HEK293 (cell line): ENCODE measurements around the gene MAP3K14.
A peak's percentile ranks its signal among the peaks of the same experiment; 100 is the strongest.

Experiments
- CTCF ChIA-PET: fragments of 350-600 bp; formaldehyde crosslinking; extraction: SDS; loops from one replicate; lab custom pipeline; 2021; ENCODE audit warnings: antibody characterized with exemption; lab: Yijun Ruan, JAX
- POLR2A ChIA-PET: fragments of 300-600 bp; formaldehyde crosslinking; extraction: SDS; loops from one replicate; lab custom pipeline; 2020; ENCODE audit warnings: antibody characterized with exemption, inconsistent platforms; lab: Yijun Ruan, JAX
- H3K27ac ChIP-seq: fragments of 200-500 bp; sonication (Bioruptor generic); 2 replicates; pipeline ENCODE4 v1.5.1; 2014; ENCODE audit warnings: low read depth, low read length, control low read depth, inconsistent platforms; ENCODE audit errors: extremely low read depth
- H3K36me3 ChIP-seq, 2 experiments: fragments of 200-500 bp in 1 of 2; sonication (Bioruptor generic) in 1 of 2; 1 replicate in 1 of 2; 2 replicates in 1 of 2; pipeline ENCODE4 v1.5.1; 2014 to 2017; ENCODE audit warnings: inconsistent platforms in 2 of 2, low read length in 2 of 2; ENCODE audit not compliant: control insufficient read depth in 2 of 2, insufficient read depth in 1 of 2
- H3K4me1 ChIP-seq: fragments of 200-500 bp; sonication (Bioruptor generic); 2 replicates; pipeline ENCODE4 v1.5.1; 2014; ENCODE audit warnings: mild to moderate bottlenecking, low read length, inconsistent platforms; ENCODE audit not compliant: control insufficient read depth, insufficient read depth
- H3K4me3 ChIP-seq: 2 replicates; pipeline ENCODE4 v1.5.1; 2011; ENCODE audit warnings: low read depth, mild to moderate bottlenecking, control low read depth, low read length, moderate library complexity
- H3K9me3 ChIP-seq: fragments of 200-500 bp; sonication (Bioruptor generic); 2 replicates; pipeline ENCODE4 v1.5.1; 2014; ENCODE audit warnings: low read depth, low read length, inconsistent platforms; ENCODE audit not compliant: control insufficient read depth, insufficient read depth
- AEBP2 ChIP-seq: fragments of 450-650 bp; formaldehyde crosslinking; IDR thresholded peaks from 2 replicates; pipeline ENCODE4 v1.5.1; 2016; ENCODE audit warnings: missing biosample characterization, missing genetic modification characterization, borderline replicate concordance
- GLIS2 ChIP-seq: fragments of 450-650 bp; formaldehyde crosslinking; IDR thresholded peaks from 2 replicates; pipeline ENCODE4 v1.5.1; 2016; ENCODE audit warnings: missing biosample characterization, missing genetic modification characterization
- HIC1 ChIP-seq: fragments of 450-650 bp; formaldehyde crosslinking; IDR thresholded peaks from 2 replicates; pipeline ENCODE4 v1.5.1; 2016; ENCODE audit warnings: missing biosample characterization, missing genetic modification characterization
- HOXC10 ChIP-seq: sonication (generic); formaldehyde crosslinking; IDR thresholded peaks from 2 replicates; pipeline ENCODE4 v1.8.1; 2023; ENCODE audit warnings: mild to moderate bottlenecking, missing genetic modification reagents
- MYNN ChIP-seq: fragments of 450-650 bp; formaldehyde crosslinking; IDR thresholded peaks from 2 replicates; pipeline ENCODE4 v1.5.1; 2016; ENCODE audit warnings: missing biosample characterization, missing genetic modification characterization, borderline replicate concordance
- PRDM10 ChIP-seq: fragments of 450-650 bp; formaldehyde crosslinking; IDR thresholded peaks from 2 replicates; pipeline ENCODE4 v1.5.1; 2016; ENCODE audit warnings: missing biosample characterization, missing genetic modification characterization
- SP2 ChIP-seq: fragments of 450-650 bp; formaldehyde crosslinking; IDR thresholded peaks from 2 replicates; pipeline ENCODE4 v1.5.1; 2016; ENCODE audit warnings: missing biosample characterization, missing genetic modification characterization
- TRIM28 ChIP-seq: IDR thresholded peaks from 2 replicates; pipeline ENCODE4 v1.6.1; 2011; ENCODE audit warnings: low read length, control low read depth, borderline replicate concordance
- ZBTB1 ChIP-seq: fragments of 450-650 bp; formaldehyde crosslinking; IDR thresholded peaks from 2 replicates; pipeline ENCODE4 v1.5.1; 2016; ENCODE audit warnings: missing biosample characterization, missing genetic modification characterization
- ZFP41 ChIP-seq: fragments of 450-650 bp; formaldehyde crosslinking; IDR thresholded peaks from 2 replicates; pipeline ENCODE4 v1.5.1; 2016; ENCODE audit warnings: missing biosample characterization, missing genetic modification characterization, borderline replicate concordance
- ZIC2 ChIP-seq: fragments of 450-650 bp; formaldehyde crosslinking; IDR thresholded peaks from 2 replicates; pipeline ENCODE4 v1.5.1; 2016; ENCODE audit warnings: missing biosample characterization, missing genetic modification characterization
- ZNF121 ChIP-seq: fragments of 450-650 bp; formaldehyde crosslinking; IDR thresholded peaks from 2 replicates; pipeline ENCODE4 v1.5.1; 2016; ENCODE audit warnings: missing biosample characterization, missing genetic modification characterization
- ZNF140 ChIP-seq: fragments of 450-650 bp; formaldehyde crosslinking; IDR thresholded peaks from 2 replicates; pipeline ENCODE4 v1.5.1; 2016; ENCODE audit warnings: missing biosample characterization, missing genetic modification characterization
- ZNF24 ChIP-seq: fragments of 450-650 bp; formaldehyde crosslinking; IDR thresholded peaks from 2 replicates; pipeline ENCODE4 v1.5.1; 2016; ENCODE audit warnings: missing biosample characterization, missing genetic modification characterization
- ZNF366 ChIP-seq: fragments of 450-650 bp; formaldehyde crosslinking; conservative IDR thresholded peaks from 2 replicates; pipeline ENCODE4 v1.5.1; 2016; ENCODE audit warnings: missing biosample characterization, missing genetic modification characterization
- ZNF391 ChIP-seq: fragments of 450-650 bp; formaldehyde crosslinking; IDR thresholded peaks from 2 replicates; pipeline ENCODE4 v1.5.1; 2016; ENCODE audit warnings: low read depth, missing biosample characterization, missing genetic modification characterization, borderline replicate concordance
- ZNF423 ChIP-seq: fragments of 450-650 bp; formaldehyde crosslinking; IDR thresholded peaks from 2 replicates; pipeline ENCODE4 v1.5.1; 2016; ENCODE audit warnings: missing biosample characterization, missing genetic modification characterization
- ZNF645 ChIP-seq: fragments of 450-650 bp; formaldehyde crosslinking; IDR thresholded peaks from 2 replicates; pipeline ENCODE4; 2016; ENCODE audit warnings: missing biosample characterization, missing genetic modification characterization
- ZNF664 ChIP-seq: fragments of 450-650 bp; formaldehyde crosslinking; IDR thresholded peaks from 2 replicates; pipeline ENCODE4 v1.5.1; 2016; ENCODE audit warnings: missing biosample characterization, missing genetic modification characterization
- ZNF704 ChIP-seq: fragments of 450-650 bp; formaldehyde crosslinking; IDR thresholded peaks from 2 replicates; pipeline ENCODE4 v1.5.1; 2016; ENCODE audit warnings: missing biosample characterization, missing genetic modification characterization
- ZNF768 ChIP-seq: fragments of 450-650 bp; formaldehyde crosslinking; IDR thresholded peaks from 2 replicates; pipeline ENCODE4 v1.5.1; 2018; ENCODE audit warnings: missing biosample characterization, mild to moderate bottlenecking, missing genetic modification characterization
- ZSCAN16 ChIP-seq: fragments of 450-650 bp; formaldehyde crosslinking; IDR thresholded peaks from 2 replicates; pipeline ENCODE4 v1.5.1; 2016; ENCODE audit warnings: missing biosample characterization, missing genetic modification characterization

MAP3K14 gene

GRCh38 chr17:45294506-45294905 lies 22.3 kb downstream of the MAP3K14 start (continued):
- no peak for TF ChIP-seq PRDM10 (tag by site-specific recombination)
- TF ChIP-seq ZNF664 (tag by site-specific recombination) = no peak
- no peak for TF ChIP-seq ZNF423 (tag by site-specific recombination)
- no peak for TF ChIP-seq AEBP2 (tag by site-specific recombination)
- TF ChIP-seq ZNF366 (tag by site-specific recombination) = no peak
- no peak for TF ChIP-seq ZNF24 (tag by site-specific recombination)
- TF ChIP-seq SP2 (tag by site-specific recombination) = no peak
- no peak for TF ChIP-seq ZNF645 (tag by site-specific recombination)
- no peak for TF ChIP-seq ZSCAN16 (tag by site-specific recombination)
- no peak for TF ChIP-seq TRIM28

GRCh38 chr17:45293413-45294211 lies 23.2 kb downstream of the MAP3K14 start:
- H3K27ac ChIP-seq = no peak overlapping the region
- H3K36me3 ChIP-seq = peaks cover 0 to 28% of the 10 kb centered on the region in 2 experiments; a peak in 1 of 3 replicates
- no peaks in the 10 kb centered on the region for H3K9me3 ChIP-seq
- H3K4me3 ChIP-seq = no peak overlapping the region
- POLR2A ChIA-PET = interaction anchor here (0.5 to 2.0 kb wide), 4 partner anchors 11 to 486 kb away, joined by 3 to 8 read pairs (median 5); partner anchors contain the start of gene MAP3K14
- peaks cover 12% of the 10 kb centered on the region for H3K4me1 ChIP-seq
- CTCF ChIA-PET = interaction anchor here (0.7 to 4.8 kb wide), 13 partner anchors 9 to 135 kb away, joined by 3 to 38 read pairs (median 5); partner anchors contain the start of gene MAP3K14
- no peak for TF ChIP-seq HOXC10 (CRISPR knock-in tag)
- TF ChIP-seq MYNN = 0 out of 2 replicates have a peak, but pooled peaks have one; percentile 30
- TF ChIP-seq HIC1 (tag by site-specific recombination) = peak; percentile 63; the same call in 1 of the 2 replicates
- peak; percentile 48; the same call in 1 of the 2 replicates for TF ChIP-seq GLIS2
- no peak for TF ChIP-seq ZNF391
- TF ChIP-seq ZNF121 (tag by site-specific recombination) = no peak
- no peak for TF ChIP-seq ZFP41 (tag by site-specific recombination)
- no peak for TF ChIP-seq ZNF140 (tag by site-specific recombination)
- peak; percentile 46; the same call in 1 of the 2 replicates for TF ChIP-seq ZIC2 (tag by site-specific recombination)
- no peak for TF ChIP-seq ZNF704
- no peak for TF ChIP-seq ZBTB1
- TF ChIP-seq ZNF768 (tag by site-specific recombination) = no peak
